GM12892 (cell line): ENCODE data around the gene HSD11B1.

ENCODE experiments used
- POLR2A ChIP-seq: IDR thresholded peaks from 2 replicates; pipeline ENCODE4 v1.6.1; 2011; ENCODE audit warnings: low read depth, low read length, control low read depth
- POLR2AphosphoS5 ChIP-seq: IDR thresholded peaks from 2 replicates; pipeline ENCODE4 v1.6.1; 2011; ENCODE audit warnings: low read depth, low read length, control low read depth
- TAF1 ChIP-seq: IDR thresholded peaks from 2 replicates; pipeline ENCODE4 v1.6.1; 2011; ENCODE audit warnings: low read depth, mild to moderate bottlenecking, control low read depth, low read length, borderline replicate concordance

DNA sequence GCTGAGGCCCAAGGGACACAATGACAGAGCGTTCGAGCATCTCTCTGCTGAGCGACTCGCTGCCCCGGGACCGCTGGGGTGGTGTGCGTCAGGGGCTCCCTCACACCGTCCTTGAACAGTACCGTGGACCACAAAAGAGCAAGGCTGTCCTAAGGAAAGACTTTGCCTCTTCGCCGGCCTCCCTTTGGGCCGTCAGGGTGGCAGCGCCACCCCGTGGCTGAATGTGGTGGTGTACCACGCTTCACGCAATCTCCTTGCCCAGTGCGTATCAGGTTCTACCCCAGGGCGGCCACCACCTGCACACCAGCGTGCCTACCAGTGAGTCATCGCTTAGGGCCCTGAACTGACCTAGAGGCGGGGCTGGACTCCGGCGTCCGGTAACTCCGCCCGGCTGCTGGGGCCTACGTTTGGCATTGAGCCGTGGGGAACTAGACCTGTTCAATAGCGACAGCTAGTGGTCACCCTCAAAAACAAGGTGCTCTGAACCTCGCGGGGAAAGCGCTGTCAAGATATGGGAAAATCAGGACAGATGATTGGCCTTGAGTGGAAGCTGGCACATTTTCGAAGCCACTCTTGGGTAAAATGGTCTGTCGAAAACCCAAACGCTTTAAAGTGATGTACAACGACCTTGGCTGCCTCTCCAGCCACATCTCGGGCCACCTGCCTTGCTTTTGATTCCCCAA lies 43.1 kb downstream of the HSD11B1 start:
- TF ChIP-seq POLR2A (no peak), TAF1 (no peak), POLR2AphosphoS5 (no peak)
